GM15510 (cell line): ENCODE results near the gene DDO.

ENCODE experiments used
- POLR2A ChIP-seq: IDR thresholded peaks from 3 replicates; pipeline ENCODE4 v1.6.1; 2011; ENCODE audit warnings: borderline replicate concordance; ENCODE audit not compliant: insufficient read length; ENCODE audit errors: extremely low read depth

The DDO gene

DNA sequence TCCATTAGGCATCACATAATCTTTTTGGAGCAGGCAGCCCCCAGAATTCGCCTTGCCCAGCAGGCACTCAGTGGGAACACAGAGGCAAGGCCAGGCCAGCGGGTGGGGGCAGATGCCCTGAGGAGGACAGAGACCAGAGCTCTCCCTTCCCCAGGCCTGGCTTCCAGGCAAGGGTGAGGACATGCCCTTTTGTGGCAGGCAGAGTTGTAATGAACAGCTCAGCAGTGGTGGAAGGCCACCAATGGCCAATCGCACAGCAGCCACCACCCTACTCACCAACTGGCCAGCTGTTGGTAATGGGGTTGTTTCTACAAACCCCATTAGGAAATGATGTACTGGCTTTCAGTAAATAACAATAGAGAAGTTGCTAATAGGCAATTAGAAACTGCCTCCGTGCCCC is 15.4 kb upstream of the DDO start:
- no peak for TF ChIP-seq POLR2A

DNA sequence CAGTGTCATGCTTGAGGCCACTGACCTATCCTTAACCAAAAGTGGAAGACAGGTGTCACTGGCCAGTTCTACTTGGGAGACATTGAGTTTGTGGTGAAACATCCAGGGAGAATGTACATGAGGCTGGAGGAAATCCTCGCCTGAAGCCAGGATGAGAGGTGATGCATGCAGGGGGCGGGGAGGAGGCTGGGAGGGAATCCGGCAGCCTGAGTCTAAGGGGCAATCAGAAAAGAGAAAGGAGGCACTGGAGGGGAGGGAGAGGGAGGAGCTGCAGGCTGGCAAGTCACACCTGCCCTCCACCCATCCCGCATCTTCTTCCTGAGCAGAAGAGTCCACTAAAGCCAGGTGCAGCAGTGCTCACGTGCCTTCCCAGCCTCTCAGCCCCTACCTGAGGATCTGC is 14.9 kb upstream of the DDO start:
- no peak for TF ChIP-seq POLR2A

DNA sequence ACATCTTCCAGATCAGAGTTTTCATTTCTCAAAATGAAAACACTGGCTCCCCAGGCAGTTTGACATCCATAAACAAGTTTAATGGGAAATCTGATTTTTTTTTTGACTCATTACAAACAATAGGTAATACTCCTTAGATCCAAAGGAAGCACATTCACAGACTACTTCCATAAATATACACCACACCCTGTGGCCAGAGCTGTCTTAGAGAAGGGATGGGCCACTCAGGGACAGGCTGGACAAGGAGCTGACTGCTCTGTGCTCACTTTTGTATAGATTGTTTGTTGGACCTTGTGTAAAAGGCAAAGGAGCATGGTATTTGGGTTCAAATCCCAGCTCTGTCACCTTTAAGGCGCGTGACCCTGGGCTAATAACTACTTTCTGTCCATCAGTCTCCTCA is 12.8 kb upstream of the DDO start:
- no peak for TF ChIP-seq POLR2A

DNA sequence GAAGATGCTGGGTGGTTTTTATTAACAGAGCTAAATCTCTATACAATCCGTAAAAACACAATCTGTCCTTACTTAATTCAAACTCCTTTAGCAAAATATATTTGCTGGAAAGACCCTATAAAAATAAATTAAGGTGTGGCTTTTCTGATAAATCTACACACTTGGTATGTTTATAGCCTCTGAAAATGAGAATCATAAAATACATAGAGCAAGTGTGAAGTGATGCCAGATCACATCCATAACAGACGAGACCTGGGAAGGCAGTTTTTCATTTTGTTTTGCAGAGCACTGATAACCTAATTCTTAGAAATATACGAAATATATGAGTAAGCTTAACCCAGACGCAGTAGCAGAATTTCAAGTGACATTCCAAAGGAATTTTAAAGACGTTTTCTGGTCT is 10.4 kb upstream of the DDO start:
- no peak for TF ChIP-seq POLR2A

DNA sequence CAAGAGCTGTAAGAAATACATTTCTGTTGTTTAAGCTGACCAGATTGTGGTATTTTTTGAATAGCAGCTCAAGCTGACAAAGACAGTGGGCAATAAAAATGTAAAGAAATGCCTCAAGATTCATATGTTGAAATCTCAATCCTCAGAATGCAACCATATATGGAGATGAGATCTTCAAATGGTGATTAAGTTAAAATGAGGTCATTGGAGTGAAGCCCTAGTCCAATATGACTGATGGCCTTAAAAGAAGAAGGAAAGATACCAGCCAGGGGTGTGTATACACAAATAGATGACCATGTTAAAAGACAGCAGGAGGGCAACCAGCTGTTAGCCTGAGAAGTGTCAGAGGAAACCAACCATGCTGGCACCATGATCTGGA is 7.1 kb upstream of the DDO start:
- TF ChIP-seq POLR2A: no peak

DNA sequence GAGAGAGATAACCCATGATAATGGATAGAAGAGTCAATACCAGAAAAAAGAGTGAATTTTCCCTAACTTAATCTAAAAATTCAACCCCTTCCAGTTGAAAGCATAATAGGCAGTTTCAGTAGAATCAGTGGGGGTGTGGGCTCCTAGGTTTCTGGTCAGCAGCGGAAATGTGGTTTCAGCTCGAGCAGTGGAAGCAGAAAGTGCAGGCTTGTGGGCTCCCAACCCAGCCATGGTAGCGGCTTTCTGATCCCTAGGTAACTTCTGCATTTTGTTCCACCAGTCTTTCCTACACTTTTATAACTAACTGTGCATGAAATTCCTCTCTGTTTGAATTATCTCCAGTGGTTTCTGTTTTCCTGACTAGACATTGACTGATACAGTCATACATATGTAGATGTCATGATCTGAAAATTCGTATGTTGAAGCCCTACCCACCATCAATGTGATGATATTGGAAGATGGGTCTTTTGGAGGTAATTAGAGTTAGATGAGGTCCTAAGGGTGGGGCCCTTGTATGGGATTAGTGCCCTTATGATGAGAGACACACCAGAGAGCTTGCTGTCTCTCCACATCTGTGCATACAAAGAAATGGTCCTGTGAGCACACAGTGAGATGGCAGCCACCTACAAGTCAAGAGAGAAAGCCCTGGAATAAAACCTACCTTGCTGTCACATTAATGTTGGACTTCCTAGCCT is 6.5 kb upstream of the DDO start:
- no peak for TF ChIP-seq POLR2A

DNA sequence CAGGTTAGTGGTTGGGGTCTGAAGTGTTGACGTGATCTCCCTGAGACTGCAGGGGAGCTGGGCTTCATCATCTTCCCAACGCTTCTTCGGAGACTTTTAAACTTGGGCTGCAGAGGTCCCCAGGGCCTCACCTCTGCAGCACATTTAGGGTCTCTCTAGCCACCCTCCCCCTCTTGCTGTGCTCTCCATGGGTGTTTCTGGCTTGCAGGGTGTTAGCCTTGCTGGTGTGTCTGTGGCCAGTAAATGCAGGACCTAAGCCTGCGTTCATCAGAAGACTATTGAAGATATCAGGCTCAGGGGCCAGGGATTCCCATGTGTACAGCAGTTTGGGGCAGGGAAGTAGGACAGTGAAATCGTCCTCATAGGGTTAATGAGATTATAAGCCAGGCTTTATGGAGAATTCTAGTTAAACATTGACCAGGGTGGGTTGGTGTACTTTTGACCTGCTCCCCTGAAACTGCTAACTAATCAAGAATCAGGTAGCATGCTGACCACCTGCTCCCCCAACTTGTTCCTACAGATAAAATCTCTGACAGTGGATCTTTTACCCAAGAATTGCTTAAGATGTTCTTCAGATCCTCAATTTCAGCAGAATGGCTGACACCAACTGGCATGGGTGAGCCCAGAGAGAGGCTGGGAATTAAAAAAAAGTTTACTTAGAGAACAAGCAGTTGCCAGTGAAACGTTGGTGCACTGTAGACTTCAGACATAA is 3.8 kb upstream of the DDO start:
- no peak for TF ChIP-seq POLR2A

DNA sequence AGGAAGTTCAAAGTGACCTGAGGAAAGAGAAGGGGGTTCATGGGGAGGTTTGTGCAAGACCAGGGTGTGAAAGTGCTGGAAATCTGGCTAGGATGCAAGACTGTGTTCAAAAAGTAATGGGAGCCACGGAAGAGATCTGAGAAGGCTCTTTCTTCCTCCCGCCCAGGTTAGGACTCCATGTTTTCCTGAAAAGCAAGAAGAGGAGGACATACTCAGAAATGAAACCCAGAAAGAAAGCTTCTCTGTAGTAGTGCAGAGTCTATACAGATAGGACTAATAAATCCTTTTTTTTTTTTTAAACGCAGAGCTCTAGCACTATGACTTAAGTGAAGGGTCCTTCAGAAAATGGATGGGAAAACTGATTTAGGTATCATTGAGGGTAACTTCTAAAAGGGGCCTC is 3.2 kb upstream of the DDO start:
- no peak for TF ChIP-seq POLR2A

DNA sequence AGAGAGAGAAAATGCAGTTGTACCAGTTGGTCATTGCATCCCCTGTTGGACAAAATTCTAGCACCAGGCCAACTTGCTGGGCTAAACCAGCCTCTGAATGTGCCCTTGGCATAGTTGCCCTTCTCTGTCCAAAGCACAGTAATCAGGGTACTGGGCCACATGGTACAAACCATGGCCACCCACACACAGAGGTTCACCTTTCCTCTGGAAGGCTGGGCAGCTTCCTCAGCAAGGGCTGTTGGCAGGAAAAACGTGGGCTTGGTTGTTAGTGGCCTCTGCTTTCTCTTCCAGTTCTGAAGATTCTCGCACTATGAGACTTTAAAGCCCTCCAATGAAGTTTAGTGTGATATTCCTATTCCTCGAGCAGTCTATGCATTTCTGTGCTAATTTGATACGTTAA is 706 bp downstream of the DDO start:
- TF ChIP-seq POLR2A: no peak

DNA sequence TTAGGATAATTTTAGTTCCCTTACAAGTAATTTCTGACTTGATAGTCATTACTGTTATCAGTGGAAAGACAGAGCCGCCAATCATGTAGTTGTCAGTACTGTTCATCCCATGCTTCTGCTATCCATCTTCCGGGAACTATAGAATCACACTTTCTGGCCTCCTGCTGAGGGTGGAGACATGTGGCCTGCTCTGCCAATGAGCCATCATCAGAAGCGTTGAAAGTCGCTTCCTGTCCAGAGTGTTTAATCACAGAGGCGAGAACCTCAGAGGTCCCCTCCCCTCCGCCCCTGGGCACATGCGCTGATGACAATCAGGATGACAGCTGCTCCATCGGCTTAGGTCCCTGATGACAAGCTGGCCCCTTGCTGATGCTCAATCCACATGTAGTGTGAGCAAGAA is 3.0 kb downstream of the DDO start:
- no peak for TF ChIP-seq POLR2A

DNA sequence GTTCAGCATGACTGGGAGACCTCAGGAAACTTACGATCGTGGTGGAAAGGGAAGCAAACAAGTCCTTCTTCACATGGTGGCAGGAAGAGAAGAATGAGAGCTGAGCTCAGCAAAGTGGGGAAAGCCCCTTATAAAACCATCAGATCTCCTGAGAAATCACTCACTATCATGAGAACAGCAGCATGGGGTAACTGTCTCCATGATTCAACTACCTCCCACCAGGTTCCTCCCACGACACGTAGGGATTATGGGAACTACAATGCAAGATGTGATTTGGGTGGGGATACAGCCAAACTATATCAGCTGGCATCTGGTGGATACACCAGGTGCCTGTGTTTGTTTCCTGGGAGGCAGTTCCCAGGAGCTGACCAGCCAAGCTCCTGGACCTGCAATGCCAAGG is 4.9 kb downstream of the DDO start:
- TF ChIP-seq POLR2A: no peak

DNA sequence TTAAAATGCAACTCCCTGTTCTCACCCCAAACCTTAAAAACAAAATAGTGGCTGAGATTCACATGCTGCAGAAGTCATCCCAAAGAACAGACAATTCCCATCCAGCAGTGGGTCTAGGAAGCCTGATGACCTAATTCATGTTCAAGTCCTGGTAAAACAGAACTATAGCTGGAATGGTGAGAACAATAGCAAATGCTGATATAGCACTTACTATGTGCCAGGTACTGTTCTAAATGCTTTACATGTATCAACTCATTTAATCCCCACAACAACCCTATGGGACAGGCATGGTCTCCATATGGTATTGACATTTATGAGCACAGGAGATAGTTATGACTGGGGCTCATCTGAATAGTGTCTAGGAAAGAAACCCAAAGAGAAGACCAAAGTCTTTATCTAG is 5.6 kb downstream of the DDO start:
- TF ChIP-seq POLR2A: no peak

DNA sequence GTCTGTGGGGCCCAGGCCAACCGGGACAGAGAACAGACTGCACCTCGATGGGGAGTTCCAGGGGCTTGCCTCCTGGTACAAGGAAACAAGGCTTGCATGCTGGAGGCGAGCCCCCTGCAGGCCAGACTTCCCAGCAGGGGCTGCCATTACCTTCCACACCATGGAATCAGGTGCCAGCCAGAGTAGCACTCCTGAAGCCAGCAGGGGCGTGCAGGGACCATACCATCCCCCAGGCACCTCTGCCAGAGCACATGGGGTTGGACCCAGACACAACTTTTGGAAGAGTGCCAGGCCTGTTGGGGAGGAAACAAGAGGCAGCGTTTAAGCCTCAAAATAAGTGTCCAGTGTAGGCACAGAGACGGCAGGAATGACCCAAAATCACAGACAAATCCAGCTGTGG is 6.5 kb downstream of the DDO start:
- TF ChIP-seq POLR2A: no peak

DNA sequence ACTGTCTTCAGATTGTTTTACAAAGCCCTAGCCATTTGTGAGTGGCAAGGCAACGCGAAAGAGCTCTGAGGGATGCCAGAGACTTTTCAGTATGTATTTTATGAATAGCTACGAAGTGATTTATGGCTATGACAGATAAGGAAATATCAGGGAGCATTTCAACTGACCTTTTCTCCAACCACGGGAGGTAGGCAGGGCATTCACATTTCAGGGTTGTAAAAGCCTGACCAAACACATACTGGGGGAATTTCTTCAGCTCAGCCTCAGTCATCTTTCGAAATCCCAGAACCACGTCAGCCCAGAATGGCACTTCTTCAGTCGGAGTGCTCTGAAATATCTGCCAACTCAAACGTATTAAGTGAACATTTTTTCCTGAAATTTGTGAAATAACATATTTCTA is 10.8 kb downstream of the DDO start:
- no peak for TF ChIP-seq POLR2A

DNA sequence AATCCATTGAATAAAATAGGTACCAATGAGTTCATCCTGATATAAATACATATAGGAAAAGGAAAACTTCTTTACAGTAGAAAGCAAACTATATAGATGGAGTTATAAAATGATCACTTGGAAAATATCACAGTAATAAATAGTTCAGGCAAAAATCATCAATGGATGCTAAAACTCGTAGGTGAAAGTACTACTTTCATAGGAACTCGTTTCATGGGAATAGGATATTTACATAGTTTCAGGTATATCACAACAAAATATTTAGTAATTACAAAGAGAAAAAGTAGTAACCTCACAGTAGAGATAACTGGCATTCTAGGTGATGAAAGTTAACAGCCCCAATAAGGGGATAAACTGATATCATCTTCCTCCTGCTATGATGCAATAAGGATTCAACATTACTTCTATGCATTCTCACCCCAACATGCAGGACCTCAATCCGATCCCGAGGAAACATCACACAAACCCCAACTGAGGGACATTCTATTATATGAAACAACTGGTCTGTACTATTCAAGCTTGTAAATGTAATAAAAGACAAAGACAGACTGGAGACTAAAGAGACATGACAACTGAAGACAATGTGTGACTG is 13.7 kb downstream of the DDO start:
- no peak for TF ChIP-seq POLR2A

DNA sequence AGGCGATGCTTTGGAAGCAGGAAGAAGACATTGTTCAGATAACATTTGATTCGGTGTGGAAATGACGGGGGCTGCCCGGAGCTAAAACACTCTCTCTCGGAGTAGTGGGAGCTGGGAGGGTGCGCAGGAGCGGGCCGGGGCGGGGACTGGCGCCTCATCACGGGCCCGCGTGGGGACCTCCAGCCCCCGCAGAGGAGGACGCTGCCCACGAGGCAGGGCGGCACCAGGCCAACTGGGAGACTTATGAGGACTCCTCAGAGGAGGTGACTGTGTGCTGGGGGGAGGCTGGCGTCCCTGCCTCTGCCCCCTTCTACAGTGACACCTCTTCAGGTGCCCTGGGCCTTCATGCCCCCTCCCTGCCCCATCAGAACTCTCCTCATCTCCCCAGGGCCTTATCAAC is 15.2 kb downstream of the DDO start:
- no peak for TF ChIP-seq POLR2A
